GM19193 (cell line): ENCODE results near the gene ANKLE1.
A peak's percentile ranks its signal among the peaks of the same experiment; 100 is the strongest.

ENCODE experiments used
- POLR2A ChIP-seq: IDR thresholded peaks from 4 replicates; pipeline ENCODE4 v1.6.1; 2011; ENCODE audit not compliant: insufficient read depth, insufficient read length; ENCODE audit errors: extremely low read depth

ANKLE1 gene

GRCh38 chr19:17260842-17261325 is 20.8 kb upstream of the ANKLE1 start:
- TF ChIP-seq POLR2A = no peak

- no peak for TF ChIP-seq POLR2A
Measured at GRCh38 chr19:17262557-17262956, 19.1 kb upstream of the ANKLE1 start.

DNA sequence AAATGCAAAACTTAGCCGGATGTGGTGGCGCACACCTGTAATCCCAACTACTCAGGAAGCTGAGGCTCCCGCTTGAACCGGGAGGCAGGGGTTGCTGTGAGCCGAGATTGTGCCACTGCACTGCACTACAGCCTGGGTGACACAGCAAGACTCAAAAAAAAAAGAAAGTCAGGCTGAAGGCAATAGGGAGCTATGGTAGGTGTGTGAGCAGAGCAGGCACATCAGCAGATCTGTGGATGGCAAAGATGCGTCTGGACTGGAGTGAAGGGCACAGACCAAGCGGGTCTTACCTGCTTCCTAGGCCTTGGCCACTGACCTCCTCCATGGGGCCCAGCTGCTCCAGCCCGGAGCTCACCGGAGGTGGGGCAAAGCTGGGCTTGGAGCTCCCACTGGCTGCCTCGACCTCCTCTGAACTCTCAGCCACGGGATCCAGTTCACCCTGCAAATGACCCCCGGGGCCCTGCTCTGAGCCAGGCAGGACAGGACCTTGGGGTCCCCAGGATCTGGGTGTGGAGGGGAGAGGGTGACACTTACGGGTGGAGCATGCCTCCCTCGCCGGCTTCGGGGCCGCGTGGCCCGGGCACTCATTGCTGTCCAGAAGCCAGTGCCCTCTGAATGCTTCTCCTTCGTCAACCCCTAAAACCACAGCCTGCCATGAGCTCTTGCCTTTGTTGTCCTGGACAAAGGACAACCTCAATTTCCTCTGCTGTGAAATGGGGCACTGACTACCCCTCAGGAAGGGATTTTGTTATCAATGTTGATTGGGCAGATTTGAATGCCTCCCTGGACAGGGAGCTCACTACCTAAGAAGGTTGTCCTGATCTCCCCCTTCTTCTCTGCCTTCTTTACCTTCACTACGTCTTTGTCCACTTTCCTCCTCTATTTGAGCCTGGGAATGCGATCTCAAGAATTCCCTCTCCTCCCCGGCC is 17.7 kb upstream of the ANKLE1 start:
- TF ChIP-seq POLR2A = no peak

DNA sequence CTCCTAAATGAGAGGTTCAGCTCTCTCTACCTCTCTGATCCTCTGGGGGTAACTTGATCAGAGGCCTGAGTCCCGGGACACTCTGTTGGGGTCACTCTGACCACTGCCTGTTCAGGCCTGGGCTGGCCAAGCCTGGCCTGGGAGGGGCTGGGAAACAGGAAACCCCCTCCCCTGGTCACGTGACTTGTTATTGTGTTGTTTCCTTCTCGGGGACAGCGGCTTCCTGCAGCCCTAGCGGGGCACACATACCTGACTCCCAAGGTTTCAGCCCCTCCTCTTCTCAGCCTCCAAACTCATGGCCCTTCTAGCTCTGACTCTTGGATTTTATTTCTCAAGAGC is 17.1 kb upstream of the ANKLE1 start, which contains the start of gene USHBP1:
USHBP1 (minus strand) TSS at position 105 of the 339 bp plus-strand sequence. CDS start 446 bp downstream, outside the sequence.
- TF ChIP-seq POLR2A = no peak

DNA sequence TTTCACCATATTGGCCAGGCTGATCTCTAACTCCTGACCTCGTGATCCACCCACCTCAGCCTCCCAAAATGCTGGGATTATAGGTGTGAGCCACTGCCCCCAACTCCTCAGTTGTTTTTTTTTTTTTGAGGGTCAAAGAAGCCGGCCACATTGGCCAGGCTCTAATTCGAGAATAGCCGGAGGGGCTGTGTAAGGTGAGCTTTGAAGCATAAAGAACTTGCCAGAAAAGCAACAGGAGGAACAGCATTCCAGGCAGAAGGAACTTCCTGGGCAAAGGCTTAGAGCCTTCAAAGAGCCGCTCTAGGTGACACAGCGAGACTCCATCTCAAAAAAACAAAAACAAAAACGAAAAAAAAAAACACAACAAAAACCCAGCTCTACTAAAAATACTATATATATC is 15.7 kb upstream of the ANKLE1 start:
- no peak for TF ChIP-seq POLR2A

GRCh38 chr19:17266589-17266974 is 15.1 kb upstream of the ANKLE1 start:
- peak; percentile 13 for TF ChIP-seq POLR2A

GRCh38 chr19:17266975-17267788 is 14.5 kb upstream of the ANKLE1 start, which contains the start of gene BABAM1:
BABAM1 (plus strand) TSS chr19:17267443; CDS start chr19:17268807, 1,364 bp downstream.
- TF ChIP-seq POLR2A = peak; percentile 83

DNA sequence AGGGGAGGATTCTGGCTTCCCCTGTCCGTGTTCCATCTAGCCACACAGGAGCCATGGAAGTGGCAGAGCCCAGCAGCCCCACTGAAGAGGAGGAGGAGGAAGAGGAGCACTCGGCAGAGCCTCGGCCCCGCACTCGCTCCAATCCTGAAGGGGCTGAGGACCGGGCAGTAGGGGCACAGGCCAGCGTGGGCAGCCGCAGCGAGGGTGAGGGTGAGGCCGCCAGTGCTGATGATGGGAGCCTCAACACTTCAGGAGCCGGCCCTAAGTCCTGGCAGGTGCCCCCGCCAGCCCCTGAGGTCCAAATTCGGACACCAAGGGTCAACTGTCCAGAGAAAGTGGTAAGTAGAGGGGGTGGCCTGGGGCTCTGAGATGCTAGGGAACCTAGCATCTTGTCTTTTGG is 12.9 kb upstream of the ANKLE1 start:
- TF ChIP-seq POLR2A = no peak

DNA sequence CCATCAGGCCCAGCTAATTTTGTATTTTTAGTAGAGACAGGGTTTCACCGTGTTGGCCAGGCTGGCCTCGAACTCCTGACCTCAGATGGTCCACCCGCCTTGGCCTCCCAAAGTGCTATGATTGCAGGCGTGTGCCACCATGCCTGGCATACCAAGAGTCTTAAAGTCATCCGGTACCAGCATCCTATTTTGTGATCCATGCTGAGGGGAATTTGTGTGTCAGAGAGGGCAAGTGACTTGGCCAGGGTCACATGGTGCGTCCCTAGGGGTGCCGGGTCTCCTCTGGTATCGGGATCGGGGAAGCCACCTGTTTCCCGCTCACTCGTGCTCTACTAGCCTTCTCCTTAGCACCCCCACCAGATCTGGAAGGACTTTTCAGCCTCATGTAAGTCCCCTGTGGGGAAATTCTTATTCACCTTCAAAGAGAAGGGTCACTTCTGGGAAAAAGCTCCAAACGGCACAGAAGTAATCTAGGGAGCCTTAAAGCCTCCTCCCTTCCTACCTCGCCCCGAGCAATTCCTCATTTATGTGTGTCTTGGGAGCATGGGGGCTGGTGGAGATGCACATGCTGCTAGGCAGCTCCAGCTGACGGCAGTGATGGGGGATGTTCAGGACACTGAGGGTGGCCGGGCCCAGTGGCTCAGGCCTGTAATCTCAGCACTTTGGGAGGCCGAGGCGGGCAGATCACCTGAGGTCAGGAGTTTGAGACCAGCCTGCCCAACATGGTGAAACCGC is 6.1 kb upstream of the ANKLE1 start:
- no peak for TF ChIP-seq POLR2A

- no peak for TF ChIP-seq POLR2A
Measured at GRCh38 chr19:17279436-17279835, 2.3 kb upstream of the ANKLE1 start.

DNA sequence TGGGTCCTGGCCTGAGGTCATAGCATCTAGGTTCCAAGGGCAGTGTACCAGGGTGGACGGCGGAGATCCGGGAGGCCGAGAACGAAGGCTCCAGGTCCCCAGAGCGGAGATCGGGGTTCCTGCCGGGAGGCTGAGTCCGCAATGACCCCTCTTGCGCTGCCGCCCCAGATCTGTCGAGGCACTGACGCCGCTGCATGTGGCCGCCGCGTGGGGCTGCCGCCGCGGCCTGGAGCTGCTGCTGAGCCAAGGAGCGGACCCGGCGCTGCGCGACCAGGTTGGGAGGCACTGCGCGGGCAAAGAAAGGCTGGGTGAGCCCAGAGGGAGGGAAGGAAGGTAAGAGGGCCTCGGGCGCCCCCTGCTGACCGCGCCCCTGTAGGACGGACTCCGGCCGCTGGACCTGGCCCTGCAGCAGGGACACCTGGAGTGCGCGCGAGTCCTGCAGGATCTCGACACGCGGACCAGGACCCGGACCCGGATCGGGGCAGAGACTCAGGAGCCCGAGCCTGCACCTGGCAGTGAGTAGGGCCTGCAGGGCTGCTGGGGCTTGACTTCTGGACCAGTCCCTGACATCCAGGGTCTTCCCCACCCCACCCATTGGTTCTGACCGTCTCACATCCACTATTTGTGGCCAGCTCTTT is 906 bp downstream of the ANKLE1 start:
- TF ChIP-seq POLR2A = no peak

DNA sequence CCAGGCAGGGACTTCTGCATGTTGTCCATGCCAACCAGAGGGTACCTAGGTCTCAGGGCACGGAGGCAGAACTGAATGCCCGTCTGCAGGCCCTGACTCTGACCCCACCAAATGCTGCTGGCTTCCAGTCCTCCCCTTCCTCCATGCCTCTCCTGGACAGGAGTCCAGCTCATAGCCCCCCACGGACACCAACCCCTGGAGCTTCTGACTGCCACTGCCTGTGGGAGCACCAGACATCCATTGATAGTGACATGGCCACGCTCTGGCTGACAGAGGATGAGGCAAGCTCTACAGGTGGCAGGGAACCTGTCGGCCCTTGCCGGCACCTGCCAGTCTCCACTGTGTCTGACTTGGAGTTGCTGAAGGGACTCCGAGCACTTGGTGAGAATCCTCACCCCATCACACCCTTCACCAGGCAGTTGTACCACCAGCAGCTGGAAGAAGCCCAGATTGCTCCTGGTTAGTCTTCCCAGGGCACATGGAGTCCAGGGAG is 1.8 kb downstream of the ANKLE1 start:
- no peak for TF ChIP-seq POLR2A

- no peak for TF ChIP-seq POLR2A
Measured at GRCh38 chr19:17285415-17286135, 3.9 kb downstream of the ANKLE1 start.
